WTC11 (cell line): ENCODE data around the gene CYP11A1.

Experiments
- ELF4 ChIP-seq: sonication (generic); formaldehyde crosslinking; IDR thresholded peaks from 2 replicates; pipeline ENCODE4 v1.8.1; 2022; ENCODE audit warnings: low read depth, mild to moderate bottlenecking, moderate library complexity, missing genetic modification reagents
- ZNF317 ChIP-seq: sonication (generic); formaldehyde crosslinking; IDR thresholded peaks from 2 replicates; pipeline ENCODE4 v1.8.1; 2023; ENCODE audit warnings: low read depth, mild to moderate bottlenecking, moderate library complexity, missing genetic modification reagents, borderline replicate concordance

DNA sequence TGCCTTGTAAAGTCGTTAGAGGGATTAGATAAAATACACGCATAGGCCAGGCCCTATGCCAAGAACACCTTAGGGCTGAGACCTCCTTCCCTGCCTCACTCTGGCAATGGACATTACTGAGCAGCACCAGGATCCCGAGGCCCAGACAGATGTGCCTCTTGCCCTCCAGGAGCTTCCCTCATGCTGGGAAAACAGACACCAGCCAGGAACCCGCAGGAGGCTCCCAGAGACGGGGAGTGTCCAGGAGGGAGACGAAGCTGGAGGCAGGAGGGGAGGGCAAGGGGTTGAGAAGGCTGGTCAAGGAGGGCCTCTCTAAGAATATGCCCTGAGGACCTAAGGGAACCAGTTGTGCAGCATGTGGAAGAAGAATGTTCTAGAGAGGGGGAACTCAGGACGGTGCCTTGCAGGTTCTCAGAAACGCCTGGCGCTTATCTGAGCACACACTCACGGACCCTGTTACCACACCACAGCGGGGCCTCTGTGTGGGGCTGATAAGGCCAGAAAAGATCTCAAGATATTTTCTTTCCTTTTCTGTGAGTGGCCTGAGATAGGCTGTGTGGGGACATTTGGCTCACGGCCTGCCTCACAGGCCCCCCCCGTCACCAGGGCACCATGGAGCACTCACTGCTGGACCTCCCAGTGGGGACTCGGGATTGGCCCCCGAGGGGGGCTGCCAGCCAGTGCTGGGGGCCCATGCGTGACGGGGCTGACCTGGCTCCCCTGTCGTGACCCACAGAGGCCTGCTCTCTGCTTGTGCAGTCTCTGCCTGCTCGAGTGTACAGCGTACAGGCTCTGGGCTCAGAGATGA is 22.0 kb upstream of the CYP11A1 start:
- TF ChIP-seq ELF4 (CRISPR knock-in tag) (no peak), ZNF317 (CRISPR knock-in tag) (no peak)
